Motor neuron (in vitro differentiated cells): ENCODE results near the gene MAML3. TPM values are rescaled to one million over a fixed set of nuclear protein-coding genes. Genes with fewer than 3 reads are reported as not detected.

Experiments used
- ATAC-seq, 8 experiments: fragments of 200-7000 bp; cut with Tn5 transposase; replicated peaks in 6 of 8; 2 replicates each; pipeline ENCODE4 v1.8.0; 2021; ENCODE audit warnings: mild to moderate bottlenecking in 8 of 8, moderate library complexity in 8 of 8
- H3K27ac ChIP-seq, 2 donors: fragments of 250-450 bp; sonication (Bioruptor Pico); 2 replicates each; pipeline ENCODE4 v1.9.0; 2021; ENCODE audit warnings: antibody characterized with exemption in 2 of 2, mild to moderate bottlenecking in 2 of 2, moderate library complexity in 1 of 2
- H3K4me1 ChIP-seq, 2 donors: fragments of 250-450 bp; sonication (Bioruptor Pico); replicated peaks in 1 of 2; 2 replicates each; pipeline ENCODE4 v1.6.1; 2021; ENCODE audit warnings: antibody characterized with exemption in 2 of 2, mild to moderate bottlenecking in 2 of 2, moderate library complexity in 1 of 2
- H3K4me3 ChIP-seq, 5 donors: fragments of 250-450 bp; sonication (Bioruptor Pico); 2 replicates each; pipeline ENCODE4 v1.9.0; 2021; ENCODE audit warnings: antibody characterized with exemption in 5 of 5, mild to moderate bottlenecking in 5 of 5, moderate library complexity in 4 of 5
- WGBS, 10 experiments: fragments of 450-650 bp; shearing (Covaris generic); methylation state at CpG; one replicate each; pipeline ENCODE4 v1.0.0; 2022; 5-methylcytosine and 5-hydroxymethylcytosine counted together
- in situ Hi-C, 9 experiments: fragments of 400-800 bp; cut with MboI; loops; one replicate each; pipeline ENCODE4 v1.15.0; 2021; ENCODE audit warnings: low sequenced_read_pairs in 9 of 9, low pct_unique_long_range_greater_than_20kb in 2 of 9; ENCODE audit not compliant: unreplicated experiment in 9 of 9
- total RNA-seq, 8 experiments: library from RNA; unstranded; fragments of 300-600 nt; gene quantifications; 2 replicates each; pipeline versions ENCODE4 v1.2.3 to v1.2.4, GENCODE V29; 2022

The MAML3 gene
- total RNA-seq, 8 experiments from 2014 or later, result 1.7 to 24.0 (median 12.9) TPM

GRCh38 chr4:139668036-139668435 is 485.9 kb downstream of the MAML3 start:
- ATAC-seq, result no peak
- 75 to 86% (median 80%) methylated on average over 1 to 2 of the region's 2 CpGs; no CpG with 5 or more reads in 4 of the 10 experiments for WGBS, 10 experiments
- Histone ChIP-seq H3K4me3 (no peak overlapping the region), H3K4me1 (peaks cover 9 to 10% of the 10 kb centered on the region in 2 donors), H3K27ac (no peak overlapping the region)
- in situ Hi-C loops, result no loop called here

Other genes starting within 250 kb of the MAML3 start
- 100 to 1,000 TPM in 2 of 8 experiments, 10 to 100 TPM in 6; 43.0 to 147 (median 84.3) TPM for gene SCOC, start 219.5 kb upstream of the MAML3 start, total RNA-seq